ENCODE measurements around the gene KCNK5. TPM values are rescaled to one million over a fixed set of nuclear protein-coding genes. Genes with fewer than 3 reads are reported as not detected.
A peak's percentile ranks its signal among the peaks of the same experiment; 100 is the strongest.

The KCNK5 gene
- total RNA-seq, 1 experiment from 2014 or later = 19.8 TPM

DNA sequence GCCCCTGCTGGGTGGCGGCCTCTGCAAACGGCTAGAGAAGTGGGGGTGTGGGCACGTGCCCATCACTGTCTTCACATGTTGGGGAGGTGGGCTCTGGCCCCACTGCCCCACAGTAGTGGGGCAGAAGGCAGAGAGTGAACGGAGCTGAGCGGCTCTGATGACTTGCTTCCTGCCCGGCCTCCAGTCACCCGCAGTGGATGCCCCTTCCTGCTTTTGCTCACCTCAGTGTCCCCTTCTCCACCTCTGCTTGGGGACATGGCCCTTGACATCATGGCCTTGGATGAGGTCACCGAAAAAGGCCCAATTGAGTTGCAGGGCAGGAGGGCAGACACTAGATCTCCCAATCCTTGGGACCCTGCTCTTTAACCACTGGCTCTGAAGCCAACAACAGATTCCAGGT is 40.1 kb downstream of the KCNK5 start:
- Histone ChIP-seq H3K4me3 (ENCODE audit: low read depth, low read length) (no peak overlapping the region), H3K9me3 (no peaks in the 10 kb centered on the region), H3K36me3 (ENCODE audit: control insufficient read depth, insufficient read depth, low read length) (peaks cover 5% of the 10 kb centered on the region; the same call in 1 of the 2 replicates), H3K4me1 (peaks cover 13% of the 10 kb centered on the region), H3K27me3 (replicated peaks; ENCODE audit: control insufficient read depth, insufficient read depth, low read length) (no peaks in the 10 kb centered on the region)
- Mint-ChIP-seq H3K27me3 (ENCODE audit: insufficient read depth, unreplicated experiment) (no peaks in the 10 kb centered on the region), H3K36me3 (ENCODE audit: insufficient read depth, unreplicated experiment) (peaks cover 67% of the 10 kb centered on the region), H3K4me3 (ENCODE audit: unreplicated experiment) (no peak overlapping the region), H3K9me3 (ENCODE audit: unreplicated experiment) (no peaks in the 10 kb centered on the region), H3K4me1 (ENCODE audit: low read depth, unreplicated experiment) (peaks cover 43% of the 10 kb centered on the region), H3K27ac (ENCODE audit: unreplicated experiment) (peak overlapping the region; percentile 25)
- BruUV-seq (replicated peaks) = TSS peak; percentile 15
- DNase-seq = no peak
- intact Hi-C loops (cut with micrococcal nuclease; ENCODE audit: unreplicated experiment) = no loop called here
- ChIA-PET CTCF (no interaction called here), POLR2A (no interaction called here)
- TF ChIP-seq, protein P1, sequence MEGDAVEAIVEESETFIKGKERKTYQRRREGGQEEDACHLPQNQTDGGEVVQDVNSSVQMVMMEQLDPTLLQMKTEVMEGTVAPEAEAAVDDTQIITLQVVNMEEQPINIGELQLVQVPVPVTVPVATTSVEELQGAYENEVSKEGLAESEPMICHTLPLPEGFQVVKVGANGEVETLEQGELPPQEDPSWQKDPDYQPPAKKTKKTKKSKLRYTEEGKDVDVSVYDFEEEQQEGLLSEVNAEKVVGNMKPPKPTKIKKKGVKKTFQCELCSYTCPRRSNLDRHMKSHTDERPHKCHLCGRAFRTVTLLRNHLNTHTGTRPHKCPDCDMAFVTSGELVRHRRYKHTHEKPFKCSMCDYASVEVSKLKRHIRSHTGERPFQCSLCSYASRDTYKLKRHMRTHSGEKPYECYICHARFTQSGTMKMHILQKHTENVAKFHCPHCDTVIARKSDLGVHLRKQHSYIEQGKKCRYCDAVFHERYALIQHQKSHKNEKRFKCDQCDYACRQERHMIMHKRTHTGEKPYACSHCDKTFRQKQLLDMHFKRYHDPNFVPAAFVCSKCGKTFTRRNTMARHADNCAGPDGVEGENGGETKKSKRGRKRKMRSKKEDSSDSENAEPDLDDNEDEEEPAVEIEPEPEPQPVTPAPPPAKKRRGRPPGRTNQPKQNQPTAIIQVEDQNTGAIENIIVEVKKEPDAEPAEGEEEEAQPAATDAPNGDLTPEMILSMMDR (IDR thresholded peaks at IDR 0.05; ENCODE audit: insufficient read depth in 1 of 2, low read depth in 1 of 2, low read length in 1 of 2, severe bottlenecking in 1 of 2, unreplicated experiment in 1 of 2) = no peak

- BruUV-seq (replicated peaks) = no TSS peak
- intact Hi-C loops (cut with micrococcal nuclease; ENCODE audit: unreplicated experiment) = no loop called here
- peaks cover 63% of the 10 kb centered on the region for H3K36me3 Mint-ChIP-seq (ENCODE audit: insufficient read depth, unreplicated experiment)
- no peak for DNase-seq
- Histone ChIP-seq H3K4me3 (ENCODE audit: low read depth, low read length) (no peak overlapping the region), H3K9me3 (no peaks in the 10 kb centered on the region), H3K4me1 (peaks cover 13% of the 10 kb centered on the region), H3K36me3 (ENCODE audit: control insufficient read depth, insufficient read depth, low read length) (peaks cover 5% of the 10 kb centered on the region; the same call in 1 of the 2 replicates), H3K27me3 (replicated peaks; ENCODE audit: control insufficient read depth, insufficient read depth, low read length) (no peaks in the 10 kb centered on the region)
- no peak overlapping the region for H3K27ac Mint-ChIP-seq (ENCODE audit: unreplicated experiment)
- no peaks in the 10 kb centered on the region for H3K27me3 Mint-ChIP-seq (ENCODE audit: insufficient read depth, unreplicated experiment)
- CTCF ChIA-PET = no interaction called here
- H3K4me1 Mint-ChIP-seq (ENCODE audit: low read depth, unreplicated experiment) = peaks cover 39% of the 10 kb centered on the region
- POLR2A ChIA-PET = no interaction called here
- H3K4me3 Mint-ChIP-seq (ENCODE audit: unreplicated experiment) = no peak overlapping the region
- TF ChIP-seq, protein P1 (IDR thresholded peaks at IDR 0.05; ENCODE audit: insufficient read depth in 1 of 2, low read depth in 1 of 2, low read length in 1 of 2, severe bottlenecking in 1 of 2, unreplicated experiment in 1 of 2) = no peak
- no peaks in the 10 kb centered on the region for H3K9me3 Mint-ChIP-seq (ENCODE audit: unreplicated experiment)
These were observed 40.7 kb downstream of the KCNK5 start for GRCh38 chr6:39188571-39188970.

DNA sequence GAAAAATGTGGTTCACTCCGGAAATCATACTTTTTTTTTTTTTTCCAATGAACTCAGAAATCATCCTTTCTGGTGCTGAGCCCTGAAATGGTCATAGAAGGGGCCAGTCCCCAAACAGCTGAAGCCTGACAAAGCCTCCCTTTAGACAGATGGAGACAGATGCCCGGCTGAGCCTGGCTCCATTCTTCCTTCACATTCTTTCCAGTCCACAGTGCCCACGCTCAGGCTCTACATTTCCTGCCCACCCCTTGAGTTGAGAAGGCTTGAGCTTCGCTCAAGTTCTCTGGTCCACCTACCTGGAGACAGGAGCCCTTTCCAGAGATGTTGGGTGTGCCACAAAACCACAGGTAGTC is 41.2 kb downstream of the KCNK5 start:
- no peak for DNase-seq
- Histone ChIP-seq H3K4me1 (peaks cover 13% of the 10 kb centered on the region), H3K36me3 (ENCODE audit: control insufficient read depth, insufficient read depth, low read length) (peaks cover 4% of the 10 kb centered on the region; the same call in 1 of the 2 replicates), H3K27me3 (replicated peaks; ENCODE audit: control insufficient read depth, insufficient read depth, low read length) (no peaks in the 10 kb centered on the region), H3K9me3 (no peaks in the 10 kb centered on the region), H3K4me3 (ENCODE audit: low read depth, low read length) (no peak overlapping the region)
- TF ChIP-seq, protein P1 (IDR thresholded peaks at IDR 0.05; ENCODE audit: insufficient read depth in 1 of 2, low read depth in 1 of 2, low read length in 1 of 2, severe bottlenecking in 1 of 2, unreplicated experiment in 1 of 2) = no peak
- H3K4me1 Mint-ChIP-seq (ENCODE audit: low read depth, unreplicated experiment) = peaks cover 35% of the 10 kb centered on the region
- ChIA-PET CTCF (no interaction called here), POLR2A (interaction anchor here (1.0 kb wide), 1 partner anchor 81 kb away, joined by 3 read pairs; no protein-coding TSS in a partner anchor)
- H3K36me3 Mint-ChIP-seq (ENCODE audit: insufficient read depth, unreplicated experiment) = peaks cover 63% of the 10 kb centered on the region
- H3K27me3 Mint-ChIP-seq (ENCODE audit: insufficient read depth, unreplicated experiment) = no peaks in the 10 kb centered on the region
- intact Hi-C loops (cut with micrococcal nuclease; ENCODE audit: unreplicated experiment) = no loop called here
- peak overlapping the region; percentile 65 for H3K27ac Mint-ChIP-seq (ENCODE audit: unreplicated experiment)
- H3K4me3 Mint-ChIP-seq (ENCODE audit: unreplicated experiment) = no peak overlapping the region
- no peaks in the 10 kb centered on the region for H3K9me3 Mint-ChIP-seq (ENCODE audit: unreplicated experiment)
- no TSS peak for BruUV-seq (replicated peaks)

All from Caco-2 (cell line).